Stimulated activated naive CD8-positive, alpha-beta T cell treated with anti-CD3 and anti-CD28 coated beads, Interleukin-15, Interleukin-2, amounts not matched to agents 100 ng/mL and 50 ng/mL, for 24 hours (primary cell): ENCODE data around the gene DNAJC22.
"Not testable (repeated sequence)": the region's sequence is repeated elsewhere in the genome, so short reads cannot be mapped to it uniquely, and the experiment has no call there.

Experiments
- H3K27ac Mint-ChIP-seq: one replicate; pipeline ENCODE4 v1.8.0; 2021; ENCODE audit warnings: mild to moderate bottlenecking, mixed read lengths
- H3K27me3 Mint-ChIP-seq: one replicate; pipeline ENCODE4 v1.8.0; 2021; ENCODE audit warnings: mixed read lengths
- H3K36me3 Mint-ChIP-seq: one replicate; pipeline ENCODE4 v1.8.0; 2021; ENCODE audit warnings: low read depth, mixed read lengths
- H3K4me1 Mint-ChIP-seq: one replicate; pipeline ENCODE4 v1.8.0; 2021; ENCODE audit warnings: low read depth, mixed read lengths
- H3K4me3 Mint-ChIP-seq: one replicate; pipeline ENCODE4 v1.8.0; 2021; ENCODE audit warnings: mild to moderate bottlenecking, mixed read lengths
- H3K9me3 Mint-ChIP-seq: one replicate; pipeline ENCODE4 v1.8.0; 2021; ENCODE audit warnings: mixed read lengths

Gene DNAJC22

GRCh38 chr12:49325606-49326005, 21.1 kb upstream of the DNAJC22 start:
- Mint-ChIP-seq H3K27me3 (no peaks in the 10 kb centered on the region), H3K4me3 (no peak overlapping the region), H3K9me3 (no peaks in the 10 kb centered on the region), H3K27ac (no peak overlapping the region), H3K4me1 (peaks cover 20% of the 10 kb centered on the region), H3K36me3 (peaks cover 16% of the 10 kb centered on the region)

GRCh38 chr12:49327368-49327767, 19.3 kb upstream of the DNAJC22 start:
- Mint-ChIP-seq H3K4me1 (peaks cover 9% of the 10 kb centered on the region), H3K36me3 (peaks cover 30% of the 10 kb centered on the region), H3K9me3 (no peaks in the 10 kb centered on the region), H3K27me3 (peaks cover 4% of the 10 kb centered on the region), H3K27ac (no peak overlapping the region), H3K4me3 (no peak overlapping the region)

- H3K4me1 Mint-ChIP-seq, result peaks cover 4% of the 10 kb centered on the region
- H3K9me3 Mint-ChIP-seq, result no peaks in the 10 kb centered on the region
- H3K27ac Mint-ChIP-seq, result no peak overlapping the region
- peaks cover 9% of the 10 kb centered on the region for H3K27me3 Mint-ChIP-seq
- peaks cover 30% of the 10 kb centered on the region for H3K36me3 Mint-ChIP-seq
- no peak overlapping the region for H3K4me3 Mint-ChIP-seq
These were observed 18.8 kb upstream of the DNAJC22 start for GRCh38 chr12:49327887-49328286.

- Mint-ChIP-seq H3K27ac (no peak overlapping the region), H3K4me3 (no peak overlapping the region), H3K4me1 (peaks cover 6% of the 10 kb centered on the region), H3K36me3 (peaks cover 30% of the 10 kb centered on the region), H3K9me3 (no peaks in the 10 kb centered on the region), H3K27me3 (peaks cover 15% of the 10 kb centered on the region)
These were observed 17.9 kb upstream of the DNAJC22 start for GRCh38 chr12:49328816-49329215.

DNA sequence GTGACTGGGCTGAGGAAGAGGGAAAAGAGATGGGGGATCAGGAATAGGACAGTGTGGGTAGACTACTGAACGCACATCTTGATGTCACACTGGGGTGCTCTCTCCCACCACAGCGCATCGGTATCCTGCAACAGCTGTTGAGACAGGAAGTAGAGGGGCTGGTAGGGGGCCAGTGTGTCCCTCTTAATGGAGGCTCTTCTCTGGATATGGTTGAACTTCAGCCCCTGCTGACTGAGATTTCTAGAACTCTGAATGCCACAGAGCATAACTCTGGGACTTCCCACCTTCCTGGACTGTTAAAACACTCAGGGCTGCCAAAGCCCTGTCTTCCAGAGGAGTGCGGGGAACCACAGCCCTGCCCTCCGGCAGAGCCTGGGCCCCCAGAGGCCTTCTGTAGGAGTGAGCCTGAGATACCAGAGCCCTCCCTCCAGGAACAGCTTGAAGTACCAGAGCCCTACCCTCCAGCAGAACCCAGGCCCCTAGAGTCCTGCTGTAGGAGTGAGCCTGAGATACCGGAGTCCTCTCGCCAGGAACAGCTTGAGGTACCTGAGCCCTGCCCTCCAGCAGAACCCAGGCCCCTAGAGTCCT, 16.6 kb upstream of the DNAJC22 start:
- H3K9me3 Mint-ChIP-seq, result no peaks in the 10 kb centered on the region
- H3K27ac Mint-ChIP-seq, result no peak overlapping the region
- H3K36me3 Mint-ChIP-seq, result peaks cover 30% of the 10 kb centered on the region
- H3K27me3 Mint-ChIP-seq, result peaks cover 26% of the 10 kb centered on the region
- peaks cover 9% of the 10 kb centered on the region for H3K4me1 Mint-ChIP-seq
- H3K4me3 Mint-ChIP-seq, result no peak overlapping the region

DNA sequence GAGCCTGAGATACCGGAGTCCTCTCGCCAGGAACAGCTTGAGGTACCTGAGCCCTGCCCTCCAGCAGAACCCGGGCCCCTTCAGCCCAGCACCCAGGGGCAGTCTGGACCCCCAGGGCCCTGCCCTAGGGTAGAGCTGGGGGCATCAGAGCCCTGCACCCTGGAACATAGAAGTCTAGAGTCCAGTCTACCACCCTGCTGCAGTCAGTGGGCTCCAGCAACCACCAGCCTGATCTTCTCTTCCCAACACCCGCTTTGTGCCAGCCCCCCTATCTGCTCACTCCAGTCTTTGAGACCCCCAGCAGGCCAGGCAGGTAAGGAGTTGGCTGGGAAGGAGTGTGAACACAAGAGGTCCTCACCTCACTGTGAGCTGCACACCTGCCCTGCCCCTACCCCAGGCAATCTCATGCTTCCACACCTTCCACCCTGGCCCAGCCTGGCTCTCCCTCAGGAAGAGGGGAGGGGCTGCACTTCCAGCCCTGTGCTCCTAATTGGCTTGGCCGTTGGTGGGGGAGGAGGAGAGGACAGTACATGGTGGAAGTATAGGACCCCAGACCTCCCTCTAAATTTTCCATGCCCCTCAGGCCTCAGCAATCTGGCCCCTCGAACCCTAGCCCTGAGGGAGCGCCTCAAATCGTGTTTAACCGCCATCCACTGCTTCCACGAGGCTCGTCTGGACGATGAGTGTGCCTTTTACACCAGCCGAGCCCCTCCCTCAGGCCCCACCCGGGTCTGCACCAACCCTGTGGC, 15.9 kb upstream of the DNAJC22 start:
- peaks cover 9% of the 10 kb centered on the region for H3K4me1 Mint-ChIP-seq
- no peak overlapping the region for H3K27ac Mint-ChIP-seq
- H3K9me3 Mint-ChIP-seq, result no peaks in the 10 kb centered on the region
- no peak overlapping the region for H3K4me3 Mint-ChIP-seq
- H3K27me3 Mint-ChIP-seq, result peaks cover 33% of the 10 kb centered on the region
- H3K36me3 Mint-ChIP-seq, result peaks cover 29% of the 10 kb centered on the region

GRCh38 chr12:49331380-49332222, 15.1 kb upstream of the DNAJC22 start:
- peaks cover 35% of the 10 kb centered on the region for H3K27me3 Mint-ChIP-seq

GRCh38 chr12:49332441-49332861, 14.2 kb upstream of the DNAJC22 start:
- H3K27ac Mint-ChIP-seq, result no peak overlapping the region
- H3K4me1 Mint-ChIP-seq, result peaks cover 18% of the 10 kb centered on the region
- peaks cover 43% of the 10 kb centered on the region for H3K27me3 Mint-ChIP-seq
- H3K4me3 Mint-ChIP-seq, result no peak overlapping the region
- peaks cover 26% of the 10 kb centered on the region for H3K36me3 Mint-ChIP-seq
- H3K9me3 Mint-ChIP-seq, result no peaks in the 10 kb centered on the region

More at GRCh38 chr12:49331380-49332222, 15.1 kb upstream of the DNAJC22 start:
- Mint-ChIP-seq H3K4me3 (no peak overlapping the region), H3K36me3 (peaks cover 26% of the 10 kb centered on the region), H3K4me1 (peaks cover 9% of the 10 kb centered on the region), H3K9me3 (no peaks in the 10 kb centered on the region), H3K27ac (no peak overlapping the region)

DNA sequence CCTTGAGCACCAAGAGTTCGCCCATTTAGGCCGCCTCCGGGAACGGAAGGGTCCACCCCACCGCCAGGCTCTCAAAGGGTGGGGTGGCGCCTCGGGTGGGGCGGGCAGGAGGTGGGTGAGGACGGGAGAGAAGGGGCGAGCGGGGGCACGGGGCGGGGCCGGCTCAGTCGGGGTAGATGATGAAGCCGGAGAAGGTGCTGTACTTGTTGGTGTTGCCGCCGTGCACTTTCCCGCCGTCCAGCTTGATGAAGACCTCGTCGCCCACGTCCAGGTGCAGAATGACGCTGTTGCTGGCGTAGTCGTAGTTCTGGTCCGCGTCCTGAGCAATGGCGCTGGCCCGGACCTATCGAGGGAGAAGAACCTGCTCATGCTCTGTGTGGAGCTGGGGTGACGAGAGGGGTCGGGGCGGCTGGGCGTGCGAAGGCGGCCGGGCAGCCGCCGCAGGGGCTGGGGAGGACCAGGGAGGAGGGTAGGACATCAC, 13.8 kb upstream of the DNAJC22 start:
- peaks cover 22% of the 10 kb centered on the region for H3K36me3 Mint-ChIP-seq
- peak overlapping the region; percentile 64 for H3K4me3 Mint-ChIP-seq
- peaks cover 48% of the 10 kb centered on the region for H3K27me3 Mint-ChIP-seq
- H3K9me3 Mint-ChIP-seq, result no peaks in the 10 kb centered on the region
- peak overlapping the region; percentile 58 for H3K27ac Mint-ChIP-seq
- H3K4me1 Mint-ChIP-seq, result peaks cover 22% of the 10 kb centered on the region

- not testable (repeated sequence) for H3K9me3 Mint-ChIP-seq, H3K27ac Mint-ChIP-seq
- peaks cover 57% of the 10 kb centered on the region for H3K27me3 Mint-ChIP-seq
These were observed 12.9 kb upstream of the DNAJC22 start for GRCh38 chr12:49333778-49334177.

DNA sequence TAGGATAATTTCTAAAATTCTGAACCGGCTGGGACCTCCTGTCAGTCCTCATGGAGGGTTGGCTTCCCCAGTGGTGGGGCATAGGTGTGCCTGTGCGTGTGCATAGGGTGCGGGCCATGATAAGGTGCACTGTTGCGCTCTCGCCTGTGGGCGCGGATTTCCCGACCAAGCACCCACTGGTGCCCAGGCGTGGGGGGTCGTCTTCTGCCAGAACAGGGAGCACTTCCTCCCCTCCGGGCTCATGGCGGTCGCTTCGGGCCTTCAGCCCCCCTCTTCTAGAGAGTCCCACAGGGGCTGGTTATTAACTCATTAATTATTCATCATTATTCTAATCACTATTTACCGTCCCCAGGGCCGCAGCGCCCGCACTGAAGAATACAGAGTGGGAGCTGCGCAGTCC, 12.5 kb upstream of the DNAJC22 start:
- H3K27ac Mint-ChIP-seq, result no peak overlapping the region
- peaks cover 57% of the 10 kb centered on the region for H3K27me3 Mint-ChIP-seq
- H3K4me3 Mint-ChIP-seq, result no peak overlapping the region
- H3K36me3 Mint-ChIP-seq, result peaks cover 20% of the 10 kb centered on the region
- peaks cover 24% of the 10 kb centered on the region for H3K4me1 Mint-ChIP-seq
- no peaks in the 10 kb centered on the region for H3K9me3 Mint-ChIP-seq

More at GRCh38 chr12:49333778-49334177, 12.9 kb upstream of the DNAJC22 start:
- Mint-ChIP-seq H3K36me3 (peaks cover 20% of the 10 kb centered on the region), H3K4me1 (peaks cover 24% of the 10 kb centered on the region)
- H3K4me3 Mint-ChIP-seq, result not testable (repeated sequence)

- peaks cover 24% of the 10 kb centered on the region for H3K4me1 Mint-ChIP-seq
- H3K27me3 Mint-ChIP-seq, result peaks cover 57% of the 10 kb centered on the region
- H3K4me3 Mint-ChIP-seq, result no peak overlapping the region
- H3K36me3 Mint-ChIP-seq, result peaks cover 19% of the 10 kb centered on the region
- H3K9me3 Mint-ChIP-seq, result no peaks in the 10 kb centered on the region
- H3K27ac Mint-ChIP-seq, result no peak overlapping the region
These were observed 12.0 kb upstream of the DNAJC22 start for GRCh38 chr12:49334681-49335080.

DNA sequence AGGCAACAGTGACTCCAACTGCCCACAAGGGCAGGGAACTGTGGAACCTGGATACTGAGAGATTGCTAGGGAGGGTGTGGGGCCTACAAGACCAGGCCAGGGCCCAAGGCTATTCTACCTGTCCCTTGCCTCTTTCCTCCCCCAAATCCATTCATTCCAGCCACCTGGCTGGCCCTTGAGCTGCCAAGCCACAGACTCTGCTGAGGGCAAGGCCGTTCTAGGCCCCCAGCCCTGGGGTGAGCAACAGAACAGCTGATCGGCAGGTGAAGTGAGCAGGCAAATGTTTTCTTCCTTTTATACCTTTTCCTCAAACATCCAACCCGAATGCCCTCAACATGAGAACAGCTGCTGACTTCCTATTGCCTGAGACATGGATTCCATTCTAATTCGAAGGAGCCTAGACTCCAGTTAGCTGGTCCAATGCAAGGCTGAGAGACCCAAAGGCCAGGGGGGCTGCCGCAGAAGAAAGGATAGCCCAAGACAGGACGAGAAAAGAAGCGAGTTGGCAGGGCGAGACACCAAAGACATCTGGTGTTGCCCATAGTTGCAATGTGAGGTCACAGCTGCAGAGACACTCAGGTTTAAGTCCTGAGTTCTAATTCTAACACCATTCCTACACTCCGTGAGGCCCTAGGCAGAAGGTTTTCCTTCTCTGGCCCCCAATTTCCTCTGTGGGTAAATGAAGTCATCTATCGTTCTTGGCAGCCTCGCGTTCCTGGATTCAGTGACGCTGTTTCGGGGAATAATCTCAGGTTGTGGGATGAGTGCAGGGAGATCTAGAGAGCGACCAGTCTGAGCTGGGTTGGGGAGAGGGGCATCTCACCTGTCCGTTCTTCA, 11.4 kb upstream of the DNAJC22 start:
- H3K27me3 Mint-ChIP-seq, result peaks cover 64% of the 10 kb centered on the region
- no peaks in the 10 kb centered on the region for H3K9me3 Mint-ChIP-seq
- H3K4me1 Mint-ChIP-seq, result peaks cover 24% of the 10 kb centered on the region
- no peak overlapping the region for H3K4me3 Mint-ChIP-seq
- peaks cover 14% of the 10 kb centered on the region for H3K36me3 Mint-ChIP-seq
- no peak overlapping the region for H3K27ac Mint-ChIP-seq

- Mint-ChIP-seq H3K9me3 (no peaks in the 10 kb centered on the region), H3K27me3 (peaks cover 71% of the 10 kb centered on the region), H3K27ac (no peak overlapping the region), H3K4me3 (no peak overlapping the region), H3K4me1 (peaks cover 24% of the 10 kb centered on the region), H3K36me3 (peaks cover 9% of the 10 kb centered on the region)
These were observed 10.6 kb upstream of the DNAJC22 start for GRCh38 chr12:49335955-49336644.
